Right atrium auricular region (tissue), 2 donors: ENCODE data around the gene GGCX. TPM values are rescaled to one million over a fixed set of nuclear protein-coding genes. Genes with fewer than 3 reads are reported as not detected.
"Not testable (repeated sequence)": the region's sequence is repeated elsewhere in the genome, so short reads cannot be mapped to it uniquely, and the experiment has no call there.

Source experiments
- DNase-seq: peaks from one replicate; pipeline ENCODE4 v3.0.0-alpha.2; 2019; ENCODE audit warnings: low spot score
- H3K27ac ChIP-seq, 2 donors: fragments of 200-600 bp; sonication (generic); 1 replicate in 1 of 2; 2 replicates in 1 of 2; pipeline ENCODE4 v1.5.1; 2016 to 2019
- H3K27me3 ChIP-seq, 2 donors: fragments of 200-600 bp; sonication (generic); one replicate each; pipeline versions ENCODE4 v1.5.1 to v1.6.0; 2017 to 2019
- H3K36me3 ChIP-seq: fragments of 200-600 bp; sonication (generic); one replicate; pipeline ENCODE4 v1.5.1; 2016
- H3K4me1 ChIP-seq, 2 donors: fragments of 200-600 bp; sonication (generic); one replicate each; pipeline versions ENCODE4 v1.5.1 to v1.6.0; 2017 to 2019
- H3K4me3 ChIP-seq, 2 donors: fragments of 200-600 bp; sonication (generic); 1 replicate in 1 of 2; 2 replicates in 1 of 2; pipeline ENCODE4 v1.5.1; 2017 to 2019; ENCODE audit warnings: mild to moderate bottlenecking in 1 of 2, moderate library complexity in 1 of 2
- H3K9me3 ChIP-seq, 2 donors: fragments of 200-600 bp; sonication (generic); one replicate each; pipeline ENCODE4 v1.5.1; 2019
- total RNA-seq, 2 donors: library from RNA; depleted of rRNA; stranded (reverse); fragments of >200 nt; gene quantifications; one replicate each; pipeline ENCODE4 v1.1.0, GENCODE V29; 2016
- TF ChIP-seq, protein P1 (sequence below), 2 donors: fragments of 200-600 bp; sonication (generic); IDR thresholded peaks; one replicate each; pipeline ENCODE4 v1.5.1; 2019; ENCODE audit warnings: antibody characterized with exemption in 2 of 2

The GGCX gene
- total RNA-seq, 2 donors from 2014 or later = 18.0 to 23.3 TPM

DNA sequence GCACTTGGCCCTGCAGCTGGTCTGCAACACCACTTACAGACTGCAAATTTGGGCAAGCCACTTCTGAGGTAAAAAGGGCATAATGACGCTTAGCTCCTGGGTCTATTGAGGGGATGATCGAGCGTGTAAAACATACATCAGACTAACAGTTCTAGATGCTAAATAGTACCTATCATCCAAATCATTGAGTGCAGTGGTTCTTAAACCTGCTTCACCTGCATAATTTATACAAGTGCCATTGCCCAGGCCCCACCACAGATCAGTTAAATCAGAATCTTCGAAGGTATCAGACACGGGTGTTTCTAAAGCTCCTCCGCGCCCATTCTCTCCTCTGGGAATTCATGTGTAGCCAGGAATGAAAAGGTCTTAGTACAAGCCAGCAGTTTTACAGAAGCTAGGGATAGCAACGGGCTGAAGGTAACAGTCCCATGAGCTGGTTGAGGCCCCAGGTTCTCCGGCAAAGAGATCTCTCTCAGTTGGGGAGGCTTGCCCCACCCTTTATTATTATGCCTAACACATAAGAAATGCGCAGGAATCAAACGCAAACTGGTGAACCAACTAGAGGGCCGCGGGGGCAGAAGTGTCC lies 33.5 kb upstream of the GGCX start:
- Histone ChIP-seq H3K36me3 (peaks cover 24% of the 10 kb centered on the region), H3K4me1 (peaks cover 0 to 58% of the 10 kb centered on the region in 2 donors)
- TF ChIP-seq, protein P1, sequence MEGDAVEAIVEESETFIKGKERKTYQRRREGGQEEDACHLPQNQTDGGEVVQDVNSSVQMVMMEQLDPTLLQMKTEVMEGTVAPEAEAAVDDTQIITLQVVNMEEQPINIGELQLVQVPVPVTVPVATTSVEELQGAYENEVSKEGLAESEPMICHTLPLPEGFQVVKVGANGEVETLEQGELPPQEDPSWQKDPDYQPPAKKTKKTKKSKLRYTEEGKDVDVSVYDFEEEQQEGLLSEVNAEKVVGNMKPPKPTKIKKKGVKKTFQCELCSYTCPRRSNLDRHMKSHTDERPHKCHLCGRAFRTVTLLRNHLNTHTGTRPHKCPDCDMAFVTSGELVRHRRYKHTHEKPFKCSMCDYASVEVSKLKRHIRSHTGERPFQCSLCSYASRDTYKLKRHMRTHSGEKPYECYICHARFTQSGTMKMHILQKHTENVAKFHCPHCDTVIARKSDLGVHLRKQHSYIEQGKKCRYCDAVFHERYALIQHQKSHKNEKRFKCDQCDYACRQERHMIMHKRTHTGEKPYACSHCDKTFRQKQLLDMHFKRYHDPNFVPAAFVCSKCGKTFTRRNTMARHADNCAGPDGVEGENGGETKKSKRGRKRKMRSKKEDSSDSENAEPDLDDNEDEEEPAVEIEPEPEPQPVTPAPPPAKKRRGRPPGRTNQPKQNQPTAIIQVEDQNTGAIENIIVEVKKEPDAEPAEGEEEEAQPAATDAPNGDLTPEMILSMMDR (IDR thresholded peaks at IDR 0.05) = no peak

DNA sequence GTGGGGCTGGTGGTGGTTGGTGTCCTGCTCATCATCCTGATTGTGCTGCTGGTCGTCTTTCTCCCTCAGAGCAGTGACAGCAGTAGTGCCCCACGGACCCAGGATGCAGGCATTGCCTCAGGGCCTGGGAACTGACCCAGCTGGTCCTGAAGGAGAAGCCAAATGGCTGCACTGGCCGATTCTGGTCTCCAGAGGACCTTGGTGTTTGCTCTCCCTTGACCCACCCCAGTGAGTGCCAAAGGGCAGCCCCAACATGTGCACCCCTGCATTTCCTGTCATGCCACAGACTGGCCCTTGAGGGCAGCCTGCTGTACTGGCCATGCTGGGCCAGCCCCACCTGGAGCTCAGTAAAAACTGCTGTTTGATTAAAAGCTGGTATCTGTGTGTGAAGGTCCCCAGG lies 31.7 kb upstream of the GGCX start:
- H3K27me3 ChIP-seq = no peaks in the 10 kb centered on the region
- no peak for DNase-seq
- TF ChIP-seq, protein P1 (IDR thresholded peaks at IDR 0.05) = no peak
- peaks cover 4 to 76% of the 10 kb centered on the region in 2 donors for H3K4me1 ChIP-seq
- H3K36me3 ChIP-seq = peaks cover 8% of the 10 kb centered on the region
- H3K9me3 ChIP-seq = no peaks in the 10 kb centered on the region
- H3K27ac ChIP-seq = no peak overlapping the region
- no peak overlapping the region for H3K4me3 ChIP-seq

More for the DNA sequence above, 33.5 kb upstream of the GGCX start:
- DNase-seq = no peak
- Histone ChIP-seq H3K4me3 (peak overlapping the region; percentile 61 to 81), H3K9me3 (no peaks in the 10 kb centered on the region), H3K27ac (peak overlapping the region; percentile 88 to 94), H3K27me3 (no peaks in the 10 kb centered on the region)

DNA sequence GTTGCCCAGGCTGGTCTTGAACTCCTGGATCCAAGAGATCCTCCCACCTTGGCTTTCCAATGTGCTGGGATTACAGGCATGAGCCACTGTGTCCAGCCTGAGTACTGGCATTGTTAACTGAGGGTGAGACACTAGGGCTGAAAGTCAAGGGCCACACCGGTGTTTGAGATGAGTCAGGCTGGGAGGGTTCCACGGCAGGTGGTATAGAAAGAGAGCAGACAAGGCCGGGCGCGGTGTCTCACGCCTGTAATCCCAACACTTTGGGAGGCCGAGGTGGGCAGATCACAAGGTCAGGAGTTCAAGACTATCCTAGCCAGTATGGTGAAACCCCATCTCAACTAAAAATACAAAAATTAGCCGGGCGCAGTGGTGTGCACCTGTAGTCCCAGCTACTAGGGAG lies 31.0 kb upstream of the GGCX start:
- DNase-seq, H3K9me3 ChIP-seq, H3K36me3 ChIP-seq, H3K4me3 ChIP-seq, H3K27me3 ChIP-seq: not testable (repeated sequence)
- peak overlapping the region in 1 of 2 donors; percentile 66 for H3K27ac ChIP-seq
- peaks cover 4 to 79% of the 10 kb centered on the region in 2 donors for H3K4me1 ChIP-seq

DNA sequence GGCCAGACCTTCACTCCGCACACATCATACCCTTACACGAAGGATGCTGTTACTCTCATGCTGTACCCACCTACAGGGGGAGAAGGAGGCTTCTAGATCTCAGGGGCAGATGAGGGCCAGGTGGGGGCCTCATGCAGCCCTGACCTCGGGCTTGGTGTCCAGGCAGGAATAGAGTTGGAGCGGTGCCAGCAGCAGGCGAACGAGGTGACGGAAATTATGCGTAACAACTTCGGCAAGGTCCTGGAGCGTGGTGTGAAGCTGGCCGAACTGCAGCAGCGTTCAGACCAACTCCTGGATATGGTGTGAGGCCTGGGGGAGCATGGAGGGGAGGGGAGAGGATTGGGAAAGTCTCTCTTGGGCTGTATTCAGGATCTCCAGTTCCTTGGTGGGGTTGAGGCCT lies 30.3 kb upstream of the GGCX start:
- Histone ChIP-seq H3K4me3 (no peak overlapping the region), H3K36me3 (no peaks in the 10 kb centered on the region), H3K27me3 (no peaks in the 10 kb centered on the region), H3K9me3 (no peaks in the 10 kb centered on the region), H3K4me1 (peaks cover 4 to 78% of the 10 kb centered on the region in 2 donors), H3K27ac (peak overlapping the region; percentile 66 to 79)
- DNase-seq = no peak
- TF ChIP-seq, protein P1 (IDR thresholded peaks at IDR 0.05) = no peak

DNA sequence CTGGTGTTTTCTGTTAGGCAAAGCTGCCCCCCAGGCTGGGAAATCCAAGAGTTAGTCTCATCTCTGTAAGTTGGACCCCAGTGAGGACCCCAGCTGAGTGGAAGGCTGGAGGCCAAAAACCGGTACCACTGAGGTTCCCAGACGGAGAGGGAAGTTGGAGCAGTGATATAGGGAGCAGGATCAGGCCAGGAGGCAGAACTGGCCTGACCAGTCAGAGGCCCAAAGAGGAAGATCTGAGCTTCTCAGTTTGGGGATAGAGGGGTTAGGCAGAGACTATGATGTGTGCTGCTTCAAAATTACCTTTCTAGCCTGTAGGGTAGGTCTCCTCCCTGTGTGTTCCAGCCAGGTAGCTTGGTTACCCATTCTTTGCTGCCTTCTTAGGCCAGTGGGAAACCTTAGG lies 29.7 kb upstream of the GGCX start:
- H3K27me3 ChIP-seq = no peaks in the 10 kb centered on the region
- peaks cover 4 to 78% of the 10 kb centered on the region in 2 donors for H3K4me1 ChIP-seq
- TF ChIP-seq, protein P1 (IDR thresholded peaks at IDR 0.05) = no peak
- no peak for DNase-seq
- H3K36me3 ChIP-seq = no peaks in the 10 kb centered on the region
- no peaks in the 10 kb centered on the region for H3K9me3 ChIP-seq
- H3K27ac ChIP-seq = peak overlapping the region; percentile 66 to 79
- H3K4me3 ChIP-seq = no peak overlapping the region

DNA sequence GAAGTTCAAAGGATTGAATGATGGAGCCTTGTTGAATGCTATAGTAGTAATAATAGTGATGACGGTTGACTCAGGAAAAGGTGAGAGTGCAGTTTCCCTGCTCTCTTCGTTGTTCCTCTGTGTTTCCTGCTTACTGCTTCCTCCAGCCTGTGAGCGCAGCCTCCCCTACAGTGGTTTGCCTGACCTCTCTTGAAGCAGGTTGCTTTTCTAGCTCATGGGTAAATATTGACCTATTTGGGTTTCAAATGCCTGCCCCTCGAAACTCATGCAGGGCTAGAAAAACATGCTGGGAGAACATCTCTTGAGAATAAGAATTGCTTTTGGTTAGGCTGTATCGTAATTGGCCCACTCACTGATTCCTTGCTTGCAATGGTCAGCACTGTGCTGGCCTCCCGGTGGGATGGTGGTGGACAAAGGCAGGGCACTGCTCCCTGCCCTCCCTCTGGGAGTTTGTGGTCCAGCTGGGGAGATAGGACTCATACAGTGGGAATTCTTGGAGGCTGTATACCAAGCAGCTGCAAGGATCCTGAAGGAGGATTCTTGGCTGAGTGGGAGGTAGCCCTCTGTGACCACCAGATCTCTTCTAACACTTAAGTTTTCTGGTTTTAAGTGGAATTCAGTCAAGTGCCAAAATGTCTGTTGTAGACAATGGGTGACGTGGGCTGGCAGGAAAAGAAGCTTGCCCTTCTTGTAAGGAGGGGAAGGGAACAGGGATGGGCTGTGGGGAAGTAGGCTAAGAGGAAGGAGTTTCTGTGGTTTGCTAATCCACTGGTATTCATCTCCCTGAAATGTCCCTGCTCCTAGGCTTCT lies 28.9 kb upstream of the GGCX start:
- no peaks in the 10 kb centered on the region for H3K27me3 ChIP-seq
- no peaks in the 10 kb centered on the region for H3K9me3 ChIP-seq
- peak; percentile 74 for DNase-seq
- TF ChIP-seq, protein P1 (IDR thresholded peaks at IDR 0.05) = no peak
- peaks cover 4 to 84% of the 10 kb centered on the region in 2 donors for H3K4me1 ChIP-seq
- no peaks in the 10 kb centered on the region for H3K36me3 ChIP-seq
- peak overlapping the region; percentile 66 to 79 for H3K27ac ChIP-seq
- H3K4me3 ChIP-seq = no peak overlapping the region
